Fibroblast of lung (primary cell): ENCODE data around the gene DOK1. TPM values are rescaled to one million over a fixed set of nuclear protein-coding genes. Genes with fewer than 3 reads are reported as not detected.

Source experiments
- DNase-seq, 2 donors: peaks; one replicate each; pipeline versions ENCODE4 v3.0.0 to v3.0.0-alpha.2; 2010; ENCODE audit warnings: low read depth in 2 of 2
- H2AFZ ChIP-seq: 2 replicates; pipeline ENCODE4 v1.5.1; 2012; ENCODE audit warnings: low read length, control low read depth, inconsistent platforms
- H3K27ac ChIP-seq: 2 replicates; pipeline ENCODE4 v1.5.1; 2011; ENCODE audit warnings: low read length, control low read depth; ENCODE audit not compliant: insufficient read depth
- H3K27me3 ChIP-seq: 2 replicates; pipeline ENCODE4 v1.5.1; 2011; ENCODE audit warnings: mild to moderate bottlenecking, low read length; ENCODE audit not compliant: control insufficient read depth, insufficient read depth
- H3K36me3 ChIP-seq: 2 replicates; pipeline ENCODE4 v1.5.1; 2011; ENCODE audit warnings: low read length; ENCODE audit not compliant: control insufficient read depth, insufficient read depth
- H3K4me1 ChIP-seq: 2 replicates; pipeline ENCODE4 v1.5.1; 2011; ENCODE audit warnings: low read length; ENCODE audit not compliant: control insufficient read depth, insufficient read depth; ENCODE audit errors: extremely low read depth
- H3K4me2 ChIP-seq: 2 replicates; pipeline ENCODE4 v1.5.1; 2011; ENCODE audit warnings: low read length, control low read depth; ENCODE audit not compliant: insufficient read depth; ENCODE audit errors: extremely low read depth
- H3K4me3 ChIP-seq, 4 experiments: fragments of 200-600 bp in 1 of 4; sonication (generic) in 1 of 4; replicated peaks in 1 of 4; 2 replicates each; pipeline ENCODE4 v1.5.1; 2011 to 2016; ENCODE audit warnings: low read length in 4 of 4, low read depth in 3 of 4, mild to moderate bottlenecking in 3 of 4, control low read depth in 2 of 4, inconsistent platforms in 1 of 4, mixed read lengths in 1 of 4; ENCODE audit not compliant: insufficient read depth in 1 of 4; ENCODE audit errors: control extremely low read depth in 1 of 4
- H3K79me2 ChIP-seq: 2 replicates; pipeline ENCODE4 v1.5.1; 2012; ENCODE audit warnings: mild to moderate bottlenecking, low read length, inconsistent platforms; ENCODE audit not compliant: control insufficient read depth, insufficient read depth
- H3K9ac ChIP-seq: 2 replicates; pipeline ENCODE4 v1.5.1; 2011; ENCODE audit warnings: mild to moderate bottlenecking, low read length, control low read depth; ENCODE audit not compliant: insufficient read depth
- H3K9me3 ChIP-seq: 2 replicates; pipeline ENCODE4 v1.5.1; 2012; ENCODE audit warnings: low read depth, low read length; ENCODE audit not compliant: control insufficient read depth, insufficient read depth
- H4K20me1 ChIP-seq: 2 replicates; pipeline ENCODE4 v1.5.1; 2011; ENCODE audit warnings: low read length; ENCODE audit not compliant: control insufficient read depth, insufficient read depth; ENCODE audit errors: extremely low read depth
- CTCF ChIP-seq, 2 donors: IDR thresholded peaks in 1 of 2; conservative IDR thresholded peaks in 1 of 2; 1 replicate in 1 of 2; 2 replicates in 1 of 2; pipeline ENCODE4 v1.5.1; 2011 to 2012; ENCODE audit warnings: low read length in 2 of 2, control low read depth in 1 of 2, inconsistent platforms in 1 of 2, low read depth in 1 of 2, mild to moderate bottlenecking in 1 of 2
- EZH2 ChIP-seq: IDR thresholded peaks from 2 replicates; pipeline ENCODE4 v1.5.1; 2012; ENCODE audit warnings: low read length, control low read depth, mild to moderate bottlenecking; ENCODE audit errors: missing control alignments
- polyA minus RNA-seq: library from RNA; depleted of rRNA, polyadenylated mRNA; stranded (reverse); fragments of >200 nt; gene quantifications from 2 replicates; pipeline ENCODE4 v1.2.3, GENCODE V29; 2011; ENCODE audit warnings: low replicate concordance
- polyA plus RNA-seq, 2 donors: library from polyadenylated mRNA; depleted of rRNA in 1 of 2; stranded (reverse) in 1 of 2; unstranded in 1 of 2; fragments of >200 nt; gene quantifications; 2 replicates each; pipeline ENCODE4 v1.2.1, GENCODE V29; 2011 to 2012; ENCODE audit warnings: missing spikeins in 1 of 2
- total RNA-seq: library from RNA; depleted of rRNA; stranded (reverse); fragments of >200 nt; gene quantifications from 2 replicates; pipeline ENCODE4 v1.2.1, GENCODE V29; 2014

Gene DOK1
- total RNA-seq (25.7 and 31.7 TPM in 2 replicates), polyA plus RNA-seq (11.4 and 12.6 TPM in 2 replicates), polyA minus RNA-seq (22.8 and 42.3 TPM in 2 replicates)
- polyA plus RNA-seq (2012), result 18.1 and 20.8 TPM in 2 replicates

- H3K4me2 ChIP-seq, result peak within 1 kb of the TSS; percentile 85
- H4K20me1 ChIP-seq, result no peaks in the 10 kb centered on the region
- no peaks in the 10 kb centered on the region for H3K27me3 ChIP-seq
- H3K79me2 ChIP-seq, result peaks cover 3% of the 10 kb centered on the region
- TF ChIP-seq EZH2 (no peak), CTCF (conservative IDR thresholded peaks at IDR 0.05 in 1 of 2, IDR thresholded peaks at IDR 0.05 in 1 of 2; ENCODE audit: low read depth in 1 of 2, low read length in 2 of 2) (no peak)
- peak within 1 kb of the TSS; percentile 85 for H3K27ac ChIP-seq
- peaks cover 4% of the 10 kb centered on the region for H3K36me3 ChIP-seq
- H3K4me1 ChIP-seq, result peaks cover 6% of the 10 kb centered on the region
- H3K9ac ChIP-seq, result peak within 1 kb of the TSS; percentile 79
- no peaks in the 10 kb centered on the region for H3K9me3 ChIP-seq
- peak within 1 kb of the TSS; percentile 52 to 98 (median 74) for H3K4me3 ChIP-seq
- DNase-seq, result peak; percentile 89 to 91
- peak within 1 kb of the TSS; percentile 82 for H2AFZ ChIP-seq
Observed at GRCh38 chr2:74553892-74554819, at the start of gene DOK1, which contains the start of gene LOXL3. Gene DOK1, plus strand, starts transcription at chr2:74554720. Its CDS starts 35 bp downstream, at chr2:74554755. Gene LOXL3, minus strand, starts transcription at chr2:74553942. Its CDS starts 1,308 bp downstream, at chr2:74552634.

GRCh38 chr2:74505448-74506246, 48.9 kb upstream of the DOK1 start:
- Histone ChIP-seq H3K79me2 (peaks cover 15% of the 10 kb centered on the region), H3K27me3 (peaks cover 3% of the 10 kb centered on the region), H3K9me3 (no peaks in the 10 kb centered on the region), H3K4me3 (peak overlapping the region in 2 of 4 experiments; percentile 19 to 47), H3K36me3 (peaks cover 4% of the 10 kb centered on the region), H3K4me1 (peaks cover 10% of the 10 kb centered on the region), H2AFZ (no peak overlapping the region), H3K4me2 (peak overlapping the region; percentile 44), H3K9ac (no peak overlapping the region), H3K27ac (no peak overlapping the region), H4K20me1 (no peaks in the 10 kb centered on the region)
- TF ChIP-seq CTCF (conservative IDR thresholded peaks at IDR 0.05 in 1 of 2, IDR thresholded peaks at IDR 0.05 in 1 of 2; ENCODE audit: low read depth in 1 of 2, low read length in 2 of 2) (no peak), EZH2 (no peak)
- no peak for DNase-seq
